GM12892 (cell line): ENCODE data around the gene PRDM10.

Source experiments
- POLR2A ChIP-seq: IDR thresholded peaks from 2 replicates; pipeline ENCODE4 v1.6.1; 2011; ENCODE audit warnings: low read depth, low read length, control low read depth
- POLR2AphosphoS5 ChIP-seq: IDR thresholded peaks from 2 replicates; pipeline ENCODE4 v1.6.1; 2011; ENCODE audit warnings: low read depth, low read length, control low read depth
- TAF1 ChIP-seq: IDR thresholded peaks from 2 replicates; pipeline ENCODE4 v1.6.1; 2011; ENCODE audit warnings: low read depth, mild to moderate bottlenecking, control low read depth, low read length, borderline replicate concordance

- TF ChIP-seq POLR2AphosphoS5 (no peak), POLR2A (no peak), TAF1 (no peak)
Observed at GRCh38 chr11:129866311-129866710, 136.3 kb downstream of the PRDM10 start.
